Liver (tissue), 9 donors: ENCODE data around the gene CLRN3. TPM values are rescaled to one million over a fixed set of nuclear protein-coding genes. Genes with fewer than 3 reads are reported as not detected.

Experiments used
- DNase-seq: peaks from one replicate; pipeline ENCODE4 v3.0.0-alpha.2; 2017; ENCODE audit warnings: low spot score
- H3K27ac ChIP-seq, 2 donors: one replicate each; pipeline ENCODE4 v1.7.0; 2013; ENCODE audit warnings: inconsistent platforms in 2 of 2, low read length in 2 of 2, control low read depth in 1 of 2, low read depth in 1 of 2, mild to moderate bottlenecking in 1 of 2
- H3K27me3 ChIP-seq, 4 donors: one replicate each; pipeline versions ENCODE4 v1.6.1 to v1.7.0; 2013; ENCODE audit warnings: low read length in 3 of 4, inconsistent platforms in 1 of 4, mild to moderate bottlenecking in 1 of 4, moderate library complexity in 1 of 4; ENCODE audit not compliant: control insufficient read depth in 4 of 4, insufficient read depth in 4 of 4
- H3K36me3 ChIP-seq, 4 donors: one replicate each; pipeline versions ENCODE4 v1.6.1 to v1.7.0; 2013; ENCODE audit warnings: low read length in 3 of 4, mild to moderate bottlenecking in 3 of 4, low read depth in 1 of 4, moderate library complexity in 1 of 4; ENCODE audit not compliant: control insufficient read depth in 4 of 4, insufficient read depth in 3 of 4
- H3K4me1 ChIP-seq, 4 donors: one replicate each; pipeline versions ENCODE4 v1.6.1 to v1.7.0; 2013; ENCODE audit warnings: low read length in 3 of 4, mild to moderate bottlenecking in 3 of 4, moderate library complexity in 1 of 4; ENCODE audit not compliant: control insufficient read depth in 4 of 4, insufficient read depth in 4 of 4
- H3K4me3 ChIP-seq, 3 donors: one replicate each; pipeline versions ENCODE4 v1.6.1 to v1.7.0; 2013; ENCODE audit warnings: low read length in 3 of 3, control low read depth in 1 of 3, low read depth in 1 of 3, mild to moderate bottlenecking in 1 of 3
- H3K9ac ChIP-seq, 2 donors: one replicate each; pipeline ENCODE4 v1.7.0; 2013; ENCODE audit warnings: low read length in 2 of 2, mild to moderate bottlenecking in 2 of 2, moderate library complexity in 2 of 2, control low read depth in 1 of 2, low read depth in 1 of 2
- H3K9me3 ChIP-seq, 4 donors: one replicate each; pipeline versions ENCODE4 v1.6.1 to v1.7.0; 2013; ENCODE audit warnings: low read length in 3 of 4; ENCODE audit not compliant: control insufficient read depth in 4 of 4
- CTCF ChIP-seq: fragments of 150-350 bp; IDR thresholded peaks from 2 replicates; pipeline ENCODE4 v1.5.1; 2017; ENCODE audit warnings: improper control_type of control experiment, low read depth, low read length; ENCODE audit not compliant: missing input control
- EGR1 ChIP-seq, 2 donors: IDR thresholded peaks; 2 replicates each; pipeline ENCODE4 v1.6.1; 2016 to 2018; ENCODE audit warnings: antibody characterized with exemption in 2 of 2, low read depth in 2 of 2
- FOXA1 ChIP-seq: IDR thresholded peaks from 2 replicates; pipeline ENCODE4 v1.6.1; 2016; ENCODE audit warnings: antibody characterized with exemption
- FOXA2 ChIP-seq: IDR thresholded peaks from 2 replicates; pipeline ENCODE4 v1.6.1; 2016; ENCODE audit warnings: antibody characterized with exemption
- GABPA ChIP-seq, 2 donors: IDR thresholded peaks in 1 of 2; conservative IDR thresholded peaks in 1 of 2; 2 replicates each; pipeline ENCODE4 v1.6.1; 2016; ENCODE audit warnings: antibody characterized with exemption in 2 of 2, mild to moderate bottlenecking in 1 of 2, moderate library complexity in 1 of 2
- HNF4A ChIP-seq, 2 donors: conservative IDR thresholded peaks; 2 replicates each; pipeline ENCODE4 v1.6.1; 2016; ENCODE audit warnings: antibody characterized with exemption in 2 of 2, mild to moderate bottlenecking in 2 of 2
- HNF4G ChIP-seq: IDR thresholded peaks from 2 replicates; pipeline ENCODE4 v1.6.1; 2016; ENCODE audit warnings: antibody characterized with exemption
- JUND ChIP-seq, 2 donors: IDR thresholded peaks; 2 replicates each; pipeline ENCODE4 v1.6.1; 2016; ENCODE audit warnings: antibody characterized with exemption in 2 of 2
- NR2F2 ChIP-seq: IDR thresholded peaks from 2 replicates; pipeline ENCODE4 v1.6.1; 2016; ENCODE audit warnings: antibody characterized with exemption
- RAD21 ChIP-seq, 2 donors: IDR thresholded peaks; 2 replicates each; pipeline ENCODE4 v1.6.1; 2016; ENCODE audit warnings: antibody characterized with exemption in 2 of 2, mild to moderate bottlenecking in 2 of 2
- REST ChIP-seq: IDR thresholded peaks from 2 replicates; pipeline ENCODE4 v1.6.1; 2016; ENCODE audit warnings: antibody characterized with exemption, mild to moderate bottlenecking
- RXRA ChIP-seq, 2 donors: IDR thresholded peaks; 2 replicates each; pipeline ENCODE4 v1.6.1; 2017 to 2018; ENCODE audit warnings: antibody characterized with exemption in 2 of 2, mild to moderate bottlenecking in 1 of 2
- SP1 ChIP-seq: IDR thresholded peaks from 2 replicates; pipeline ENCODE4 v1.6.1; 2018; ENCODE audit warnings: antibody characterized with exemption, mild to moderate bottlenecking
- TAF1 ChIP-seq: conservative IDR thresholded peaks from 2 replicates; pipeline ENCODE4 v1.6.1; 2016; ENCODE audit warnings: antibody characterized with exemption, mild to moderate bottlenecking
- YY1 ChIP-seq: IDR thresholded peaks from 2 replicates; pipeline ENCODE4 v1.6.1; 2016; ENCODE audit warnings: antibody characterized with exemption, mild to moderate bottlenecking
- ZBTB33 ChIP-seq: IDR thresholded peaks from 2 replicates; pipeline ENCODE4 v1.6.1; 2016; ENCODE audit warnings: antibody characterized with exemption
- WGBS: extraction: QIAGEN DNeasy Blood & Tissue Kit; methylation state at CpG from one replicate; pipeline ENCODE4 v1.1.7; 2013; 5-methylcytosine and 5-hydroxymethylcytosine counted together
- polyA plus RNA-seq, 2 donors: library from polyadenylated mRNA; stranded (reverse) in 1 of 2; unstranded in 1 of 2; fragments of 200-250 nt in 1 of 2; fragments of >200 nt in 1 of 2; fragmentation: Nextera tagmentation in 1 of 2; extraction: Ambion mirVana in 1 of 2; gene quantifications; one replicate each; pipeline versions ENCODE4 v1.2.1 to v1.2.3, GENCODE V29; 2013 to 2015
- total RNA-seq, 2 donors: library from RNA; depleted of rRNA; stranded (reverse); fragments of >200 nt; gene quantifications; one replicate each; pipeline ENCODE4 v1.2.3, GENCODE V29; 2014
- TF ChIP-seq, protein P1 (sequence below): IDR thresholded peaks from 2 replicates; pipeline ENCODE4 v1.6.1; 2016; ENCODE audit warnings: antibody characterized with exemption
- TF ChIP-seq, protein P2 (sequence below): IDR thresholded peaks from 2 replicates; pipeline ENCODE4 v1.6.1; 2016; ENCODE audit warnings: antibody characterized with exemption
- donor health status: healthy.
- donor health status: healthy.
- donor health status: healthy.
- donor health status: healthy.
- donor health status: healthy.

Gene CLRN3
- total and polyA plus RNA-seq, 4 donors: 0.33 to 16.9 (median 6.9) TPM

DNA sequence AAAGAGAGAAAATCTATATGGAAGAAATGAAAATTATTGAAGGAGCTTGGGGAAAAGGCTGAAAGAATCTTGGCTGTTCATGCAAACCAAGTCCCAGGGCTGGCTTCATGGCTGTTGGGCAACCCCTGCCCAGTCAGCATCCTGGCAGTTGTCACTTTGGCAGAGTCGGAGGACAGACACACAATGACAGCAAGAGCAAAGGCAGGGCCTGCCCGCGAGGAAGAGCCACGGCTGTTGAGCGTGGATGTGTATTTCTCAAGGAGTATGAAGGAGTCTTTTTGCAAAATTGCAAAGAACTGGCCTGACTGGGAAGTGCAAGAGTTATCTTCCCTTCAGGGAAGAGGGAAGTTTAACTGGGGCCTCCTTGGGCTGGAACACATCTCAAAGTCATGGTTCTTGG, 25.8 kb upstream of the CLRN3 start:
- Histone ChIP-seq H3K27me3 (no peaks in the 10 kb centered on the region), H3K4me3 (no peak overlapping the region), H3K9me3 (no peaks in the 10 kb centered on the region), H3K4me1 (no peaks in the 10 kb centered on the region), H3K27ac (no peak overlapping the region), H3K9ac (no peak overlapping the region), H3K36me3 (no peaks in the 10 kb centered on the region)
- TF ChIP-seq ZBTB33 (no peak), RXRA (IDR thresholded peaks at IDR 0.05) (no peak), FOXA1 (no peak), NR2F2 (no peak), JUND (IDR thresholded peaks at IDR 0.05) (no peak), HNF4G (no peak), CTCF (no peak), HNF4A (conservative IDR thresholded peaks at IDR 0.05) (no peak), SP1 (no peak)
- TF ChIP-seq, protein P1, sequence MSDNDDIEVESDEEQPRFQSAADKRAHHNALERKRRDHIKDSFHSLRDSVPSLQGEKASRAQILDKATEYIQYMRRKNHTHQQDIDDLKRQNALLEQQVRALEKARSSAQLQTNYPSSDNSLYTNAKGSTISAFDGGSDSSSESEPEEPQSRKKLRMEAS: no peak
- TF ChIP-seq, protein P2, sequence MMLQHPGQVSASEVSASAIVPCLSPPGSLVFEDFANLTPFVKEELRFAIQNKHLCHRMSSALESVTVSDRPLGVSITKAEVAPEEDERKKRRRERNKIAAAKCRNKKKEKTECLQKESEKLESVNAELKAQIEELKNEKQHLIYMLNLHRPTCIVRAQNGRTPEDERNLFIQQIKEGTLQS: no peak
- 85% methylated on average over 5 of the region's 5 CpGs for WGBS
- DNase-seq: no peak

DNA sequence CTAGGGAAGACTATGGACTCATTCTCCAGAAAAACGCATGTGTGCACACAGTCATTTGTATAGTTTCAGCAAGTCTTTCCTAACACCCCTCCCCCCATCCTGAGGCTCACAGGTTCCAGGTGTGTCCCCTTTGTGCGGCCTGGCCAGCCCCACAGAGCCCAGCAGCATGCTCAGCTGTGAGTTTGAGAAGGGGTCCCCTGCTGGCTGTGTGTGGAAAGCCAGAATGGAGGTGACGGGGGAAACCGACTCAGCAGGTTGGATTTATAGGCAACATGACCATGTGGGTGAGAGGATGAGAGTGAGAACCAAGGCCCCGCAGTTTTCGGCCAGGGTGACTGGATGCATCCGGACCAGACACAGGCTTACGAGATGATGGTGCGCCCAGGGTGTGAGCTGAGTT, 24.1 kb upstream of the CLRN3 start:
- Histone ChIP-seq H3K9me3 (no peaks in the 10 kb centered on the region), H3K9ac (no peak overlapping the region), H3K27ac (no peak overlapping the region), H3K4me1 (no peaks in the 10 kb centered on the region), H3K27me3 (no peaks in the 10 kb centered on the region), H3K4me3 (no peak overlapping the region), H3K36me3 (no peaks in the 10 kb centered on the region)
- DNase-seq: no peak
- no peak for TF ChIP-seq TAF1
- TF ChIP-seq HNF4G: no peak
- no peak for TF ChIP-seq EGR1 (IDR thresholded peaks at IDR 0.05; ENCODE audit: low read depth in 2 of 2)
- TF ChIP-seq REST: no peak
- TF ChIP-seq GABPA (IDR thresholded peaks at IDR 0.05 in 1 of 2, conservative IDR thresholded peaks at IDR 0.05 in 1 of 2): no peak
- TF ChIP-seq FOXA2: no peak
- TF ChIP-seq ZBTB33: no peak
- no peak for TF ChIP-seq YY1
- TF ChIP-seq, protein P1: no peak
- no peak for TF ChIP-seq JUND (IDR thresholded peaks at IDR 0.05)
- TF ChIP-seq NR2F2: no peak
- no peak for TF ChIP-seq FOXA1
- no peak for TF ChIP-seq HNF4A (conservative IDR thresholded peaks at IDR 0.05)
- TF ChIP-seq RAD21 (IDR thresholded peaks at IDR 0.05): no peak
- TF ChIP-seq, protein P2: no peak
- no peak for TF ChIP-seq RXRA (IDR thresholded peaks at IDR 0.05)
- TF ChIP-seq CTCF: no peak
- TF ChIP-seq SP1: no peak
- WGBS: 92% methylated on average over 9 of the region's 9 CpGs
